ENCODE results near the gene STH.

The STH gene

GRCh38 chr17:45986056-45986455, 13.0 kb upstream of the STH start:
- TF ChIP-seq CTCF (IDR thresholded peaks at IDR 0.05; ENCODE audit: low read depth, low read length): no peak
- DNase-seq (ENCODE audit: extremely low read depth, low read depth): no peak

- TF ChIP-seq CTCF (IDR thresholded peaks at IDR 0.05; ENCODE audit: low read depth, low read length): no peak
- no peak for DNase-seq (ENCODE audit: extremely low read depth, low read depth)
These were observed 11.3 kb upstream of the STH start for GRCh38 chr17:45987706-45988105.

- no peak for DNase-seq (ENCODE audit: extremely low read depth, low read depth)
- no peak for TF ChIP-seq CTCF (IDR thresholded peaks at IDR 0.05; ENCODE audit: low read depth, low read length)
These were observed 9.3 kb upstream of the STH start for GRCh38 chr17:45989759-45990158.

- no peak for TF ChIP-seq CTCF (IDR thresholded peaks at IDR 0.05; ENCODE audit: low read depth, low read length)
- no peak for DNase-seq (ENCODE audit: extremely low read depth, low read depth)
These were observed 8.2 kb upstream of the STH start for GRCh38 chr17:45990886-45991285.

- DNase-seq (ENCODE audit: extremely low read depth, low read depth): no peak
- no peak for TF ChIP-seq CTCF (IDR thresholded peaks at IDR 0.05; ENCODE audit: low read depth, low read length)
These were observed 7.7 kb upstream of the STH start for GRCh38 chr17:45991341-45991740.

GRCh38 chr17:45992175-45992574, 6.9 kb upstream of the STH start:
- no peak for DNase-seq (ENCODE audit: extremely low read depth, low read depth)
- no peak for TF ChIP-seq CTCF (IDR thresholded peaks at IDR 0.05; ENCODE audit: low read depth, low read length)

- TF ChIP-seq CTCF (IDR thresholded peaks at IDR 0.05; ENCODE audit: low read depth, low read length): no peak
- DNase-seq (ENCODE audit: extremely low read depth, low read depth): no peak
These were observed 6.1 kb upstream of the STH start for GRCh38 chr17:45992904-45993303.

All from AG09319 (cell line).